LNCAP (cell line): ENCODE measurements around the gene TMPRSS6.

Experiments used
- TF ChIP-seq, protein P1 (sequence below): fragments of 450-650 bp; IDR thresholded peaks from 2 replicates; pipeline ENCODE4 v1.5.1; 2017; ENCODE audit warnings: mild to moderate bottlenecking

The TMPRSS6 gene

DNA sequence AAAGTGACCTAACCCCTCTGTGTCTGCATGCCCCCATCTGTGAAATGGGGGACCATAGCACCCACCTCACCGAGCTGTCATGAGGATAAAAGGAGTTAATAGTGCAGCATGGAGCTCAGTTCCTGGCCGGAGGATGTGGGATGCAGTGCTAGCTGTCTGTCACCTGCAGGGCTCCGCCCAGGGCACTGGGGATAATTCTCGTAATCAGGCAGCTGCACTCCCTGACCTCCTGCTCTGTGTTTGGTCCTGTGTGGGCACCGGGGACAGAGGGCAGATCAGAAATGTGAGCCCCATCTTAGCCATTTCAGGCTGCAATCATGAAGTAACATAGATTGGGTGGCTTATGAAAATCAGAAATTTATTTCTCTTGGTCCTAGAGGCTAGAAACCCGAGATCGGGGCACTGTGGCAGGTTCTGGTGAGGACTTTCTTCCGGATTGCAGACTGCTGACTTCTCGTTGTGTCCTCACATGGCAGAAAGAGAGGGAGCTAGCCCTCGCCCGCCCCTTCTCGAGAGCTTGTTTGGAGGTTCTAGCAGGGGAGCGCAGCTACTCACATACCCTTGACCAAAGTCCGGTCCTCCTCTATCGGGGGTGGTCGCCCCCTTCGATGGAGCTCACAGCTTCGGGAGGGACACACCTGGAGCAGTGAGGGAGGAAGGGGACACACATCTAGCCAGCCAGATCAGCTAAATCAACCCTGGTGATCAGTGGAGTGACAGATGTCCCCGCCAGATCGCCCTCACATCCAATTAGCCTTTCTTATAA, 54.7 kb downstream of the TMPRSS6 start:
- TF ChIP-seq, protein P1, sequence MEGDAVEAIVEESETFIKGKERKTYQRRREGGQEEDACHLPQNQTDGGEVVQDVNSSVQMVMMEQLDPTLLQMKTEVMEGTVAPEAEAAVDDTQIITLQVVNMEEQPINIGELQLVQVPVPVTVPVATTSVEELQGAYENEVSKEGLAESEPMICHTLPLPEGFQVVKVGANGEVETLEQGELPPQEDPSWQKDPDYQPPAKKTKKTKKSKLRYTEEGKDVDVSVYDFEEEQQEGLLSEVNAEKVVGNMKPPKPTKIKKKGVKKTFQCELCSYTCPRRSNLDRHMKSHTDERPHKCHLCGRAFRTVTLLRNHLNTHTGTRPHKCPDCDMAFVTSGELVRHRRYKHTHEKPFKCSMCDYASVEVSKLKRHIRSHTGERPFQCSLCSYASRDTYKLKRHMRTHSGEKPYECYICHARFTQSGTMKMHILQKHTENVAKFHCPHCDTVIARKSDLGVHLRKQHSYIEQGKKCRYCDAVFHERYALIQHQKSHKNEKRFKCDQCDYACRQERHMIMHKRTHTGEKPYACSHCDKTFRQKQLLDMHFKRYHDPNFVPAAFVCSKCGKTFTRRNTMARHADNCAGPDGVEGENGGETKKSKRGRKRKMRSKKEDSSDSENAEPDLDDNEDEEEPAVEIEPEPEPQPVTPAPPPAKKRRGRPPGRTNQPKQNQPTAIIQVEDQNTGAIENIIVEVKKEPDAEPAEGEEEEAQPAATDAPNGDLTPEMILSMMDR, result no peak

- TF ChIP-seq, protein P1, result no peak
Measured at GRCh38 chr22:37054056-37054395, 55.5 kb downstream of the TMPRSS6 start.

GRCh38 chr22:37053310-37054055, 56.0 kb downstream of the TMPRSS6 start:
- TF ChIP-seq, protein P1, result no peak

- TF ChIP-seq, protein P1, result no peak
Measured at GRCh38 chr22:37052386-37053309, 56.9 kb downstream of the TMPRSS6 start.

- TF ChIP-seq, protein P1, result peak; percentile 18; the same call in 1 of the 2 replicates
Measured at GRCh38 chr22:37051391-37052385, 57.8 kb downstream of the TMPRSS6 start, which contains the start of gene KCTD17. KCTD17 (plus strand) TSS chr22:37051742; CDS start chr22:37051761, 19 bp downstream.

- TF ChIP-seq, protein P1, result no peak
Measured at GRCh38 chr22:37050913-37051312, 58.6 kb downstream of the TMPRSS6 start.
